Transverse colon (tissue), 4 donors: ENCODE data around the gene WWP2.

Source experiments
- EP300 ChIP-seq: sonication (generic); formaldehyde crosslinking; IDR thresholded peaks from one replicate; pipeline ENCODE4 v1.6.1; 2017; ENCODE audit warnings: antibody characterized with exemption, low read depth
- POLR2A ChIP-seq: fragments of 450-650 bp; IDR thresholded peaks from one replicate; pipeline ENCODE4 v1.6.1; 2016; ENCODE audit warnings: antibody characterized with exemption, mild to moderate bottlenecking, moderate library complexity
- POLR2AphosphoS5 ChIP-seq, 3 donors: sonication (generic); formaldehyde crosslinking; IDR thresholded peaks; one replicate each; pipeline ENCODE4 v1.6.1; 2016; ENCODE audit warnings: antibody characterized with exemption in 3 of 3
- TF ChIP-seq, protein P1 (sequence below), 5 experiments: fragments of 200-600 bp in 3 of 5; fragments of 450-650 bp in 2 of 5; sonication (generic) in 3 of 5; IDR thresholded peaks; 1 replicate in 2 of 5; 2 replicates in 3 of 5; pipeline ENCODE4 v1.5.1; 2016 to 2017; ENCODE audit warnings: antibody characterized with exemption in 5 of 5, inconsistent platforms in 3 of 5, mild to moderate bottlenecking in 2 of 5, moderate library complexity in 1 of 5

DNA sequence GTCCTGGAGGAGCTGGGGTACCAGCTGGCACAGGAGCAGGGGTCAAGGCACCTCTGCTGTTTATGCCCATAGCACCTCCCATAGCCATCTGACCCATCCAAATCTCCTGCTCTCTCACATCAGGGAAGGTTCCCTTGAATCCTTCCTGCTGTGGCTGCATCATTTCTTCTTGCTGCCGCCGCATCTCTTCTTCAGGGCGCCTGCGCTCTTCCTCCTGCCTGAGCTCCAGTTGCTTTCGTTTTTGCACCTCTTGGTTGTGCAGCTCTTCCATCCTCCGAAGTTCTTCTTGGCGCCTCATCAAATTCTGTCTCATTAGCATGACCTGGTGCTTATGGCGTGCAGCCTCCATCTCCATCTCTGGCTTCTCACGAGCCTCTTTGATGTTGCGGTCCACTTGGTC lies 5.4 kb upstream of the WWP2 start:
- TF ChIP-seq, protein P1, sequence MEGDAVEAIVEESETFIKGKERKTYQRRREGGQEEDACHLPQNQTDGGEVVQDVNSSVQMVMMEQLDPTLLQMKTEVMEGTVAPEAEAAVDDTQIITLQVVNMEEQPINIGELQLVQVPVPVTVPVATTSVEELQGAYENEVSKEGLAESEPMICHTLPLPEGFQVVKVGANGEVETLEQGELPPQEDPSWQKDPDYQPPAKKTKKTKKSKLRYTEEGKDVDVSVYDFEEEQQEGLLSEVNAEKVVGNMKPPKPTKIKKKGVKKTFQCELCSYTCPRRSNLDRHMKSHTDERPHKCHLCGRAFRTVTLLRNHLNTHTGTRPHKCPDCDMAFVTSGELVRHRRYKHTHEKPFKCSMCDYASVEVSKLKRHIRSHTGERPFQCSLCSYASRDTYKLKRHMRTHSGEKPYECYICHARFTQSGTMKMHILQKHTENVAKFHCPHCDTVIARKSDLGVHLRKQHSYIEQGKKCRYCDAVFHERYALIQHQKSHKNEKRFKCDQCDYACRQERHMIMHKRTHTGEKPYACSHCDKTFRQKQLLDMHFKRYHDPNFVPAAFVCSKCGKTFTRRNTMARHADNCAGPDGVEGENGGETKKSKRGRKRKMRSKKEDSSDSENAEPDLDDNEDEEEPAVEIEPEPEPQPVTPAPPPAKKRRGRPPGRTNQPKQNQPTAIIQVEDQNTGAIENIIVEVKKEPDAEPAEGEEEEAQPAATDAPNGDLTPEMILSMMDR (IDR thresholded peaks at IDR 0.05): no peak
- TF ChIP-seq POLR2AphosphoS5 (IDR thresholded peaks at IDR 0.05) (no peak), EP300 (no peak), POLR2A (no peak)
